ENCODE measurements around the gene DDX55.

DDX55 gene

GRCh38 chr12:123633379-123634141, 31.7 kb downstream of the DDX55 start, which contains the start of the genes EIF2B1 and GTF2H3:
EIF2B1 (minus strand) TSS chr12:123633686; CDS start chr12:123633557, 129 bp downstream.
GTF2H3 (plus strand) TSS chr12:123633829; CDS start chr12:123633860, 31 bp downstream.
- peaks cover 25 to 45% (median 33%) of the 10 kb centered on the region in 3 donors for H3K36me3 ChIP-seq
- peaks cover 0 to 23% (median 12%) of the 10 kb centered on the region in 4 donors for H3K4me1 ChIP-seq
- no peaks in the 10 kb centered on the region for H3K9me3 ChIP-seq
- no peaks in the 10 kb centered on the region for H3K27me3 ChIP-seq
- intact Hi-C loops (cut with DNase I; ENCODE audit: low total_unique reads): no loop called here
- TF ChIP-seq CTCF (IDR thresholded peaks at IDR 0.05): no peak
- H3K4me3 ChIP-seq: peak within 1 kb of the TSS; percentile 63 to 70
- H3K27ac ChIP-seq: peak within 1 kb of the TSS; percentile 74 to 76
- DNase-seq: peak; percentile 95 to 96

GRCh38 chr12:123634142-123634561, 32.3 kb downstream of the DDX55 start:
- peak overlapping the region; percentile 74 to 76 for H3K27ac ChIP-seq
- H3K9me3 ChIP-seq: no peaks in the 10 kb centered on the region
- intact Hi-C loops (cut with DNase I; ENCODE audit: low total_unique reads): no loop called here
- peak overlapping the region; percentile 63 to 70 for H3K4me3 ChIP-seq
- DNase-seq: no peak
- peaks cover 20 to 39% (median 27%) of the 10 kb centered on the region in 3 donors for H3K36me3 ChIP-seq
- TF ChIP-seq CTCF (IDR thresholded peaks at IDR 0.05): no peak
- H3K27me3 ChIP-seq: no peaks in the 10 kb centered on the region
- H3K4me1 ChIP-seq: peaks cover 0 to 23% (median 12%) of the 10 kb centered on the region in 4 donors

GRCh38 chr12:123643911-123644310, 42.0 kb downstream of the DDX55 start:
- no peak overlapping the region for H3K4me3 ChIP-seq
- no peaks in the 10 kb centered on the region for H3K9me3 ChIP-seq
- H3K4me1 ChIP-seq: no peaks in the 10 kb centered on the region
- no peak overlapping the region for H3K27ac ChIP-seq
- H3K27me3 ChIP-seq: no peaks in the 10 kb centered on the region
- TF ChIP-seq CTCF (IDR thresholded peaks at IDR 0.05): no peak
- H3K36me3 ChIP-seq: peaks cover 16 to 75% (median 30%) of the 10 kb centered on the region in 3 donors
- no peak for DNase-seq
- intact Hi-C loops (cut with DNase I; ENCODE audit: low total_unique reads): no loop called here

GRCh38 chr12:123645380-123645779, 43.5 kb downstream of the DDX55 start:
- Histone ChIP-seq H3K4me3 (no peak overlapping the region), H3K4me1 (no peaks in the 10 kb centered on the region), H3K27ac (no peak overlapping the region), H3K27me3 (no peaks in the 10 kb centered on the region), H3K9me3 (no peaks in the 10 kb centered on the region), H3K36me3 (peaks cover 16 to 80% (median 32%) of the 10 kb centered on the region in 3 donors)
- DNase-seq: no peak
- TF ChIP-seq CTCF (IDR thresholded peaks at IDR 0.05): no peak
- intact Hi-C loops (cut with DNase I; ENCODE audit: low total_unique reads): no loop called here

- DNase-seq: no peak
- TF ChIP-seq CTCF (IDR thresholded peaks at IDR 0.05): no peak
- no peaks in the 10 kb centered on the region for H3K4me1 ChIP-seq
- H3K36me3 ChIP-seq: peaks cover 17 to 80% (median 36%) of the 10 kb centered on the region in 3 donors
- H3K4me3 ChIP-seq: no peak overlapping the region
- no peak overlapping the region for H3K27ac ChIP-seq
- intact Hi-C loops (cut with DNase I; ENCODE audit: low total_unique reads): no loop called here
- no peaks in the 10 kb centered on the region for H3K27me3 ChIP-seq
- H3K9me3 ChIP-seq: no peaks in the 10 kb centered on the region
Measured at GRCh38 chr12:123645878-123646277, 44.0 kb downstream of the DDX55 start.

Measured in tibial artery (tissue), 4 donors.